Right ventricle myocardium inferior (tissue), 1 donor: Measurements from ENCODE around the gene FLT4. TPM values are rescaled to one million over a fixed set of nuclear protein-coding genes. Genes with fewer than 3 reads are reported as not detected.

Experiments
- ATAC-seq: fragments of 200-7000 bp; cut with Tn5 transposase; one replicate; pipeline ENCODE4 v1.9.1; 2020; ENCODE audit warnings: mild to moderate bottlenecking, moderate library complexity
- DNase-seq: peaks from one replicate; pipeline ENCODE4 v3.0.0; 2021; ENCODE audit errors: missing footprints
- intact Hi-C: fragments of 100-400 bp; cut with DNase I; formaldehyde crosslinking; loops from one replicate; pipeline ENCODE4 v1.11.0; 2022
- total RNA-seq: library from RNA; stranded (reverse); fragmentation: NEBNext Ultra II Directional; extraction: Animal tissue kit (Norgen Biotek cat#: 25700); gene quantifications from one replicate; pipeline ENCODE4 v1.2.1, GENCODE V29; 2021
- donor health status: DM: no; HTN: yes; CAD: no; lungs with severe emphysema.

The FLT4 gene
- total RNA-seq, 1 donor from 2014 or later = 5.5 TPM

DNA sequence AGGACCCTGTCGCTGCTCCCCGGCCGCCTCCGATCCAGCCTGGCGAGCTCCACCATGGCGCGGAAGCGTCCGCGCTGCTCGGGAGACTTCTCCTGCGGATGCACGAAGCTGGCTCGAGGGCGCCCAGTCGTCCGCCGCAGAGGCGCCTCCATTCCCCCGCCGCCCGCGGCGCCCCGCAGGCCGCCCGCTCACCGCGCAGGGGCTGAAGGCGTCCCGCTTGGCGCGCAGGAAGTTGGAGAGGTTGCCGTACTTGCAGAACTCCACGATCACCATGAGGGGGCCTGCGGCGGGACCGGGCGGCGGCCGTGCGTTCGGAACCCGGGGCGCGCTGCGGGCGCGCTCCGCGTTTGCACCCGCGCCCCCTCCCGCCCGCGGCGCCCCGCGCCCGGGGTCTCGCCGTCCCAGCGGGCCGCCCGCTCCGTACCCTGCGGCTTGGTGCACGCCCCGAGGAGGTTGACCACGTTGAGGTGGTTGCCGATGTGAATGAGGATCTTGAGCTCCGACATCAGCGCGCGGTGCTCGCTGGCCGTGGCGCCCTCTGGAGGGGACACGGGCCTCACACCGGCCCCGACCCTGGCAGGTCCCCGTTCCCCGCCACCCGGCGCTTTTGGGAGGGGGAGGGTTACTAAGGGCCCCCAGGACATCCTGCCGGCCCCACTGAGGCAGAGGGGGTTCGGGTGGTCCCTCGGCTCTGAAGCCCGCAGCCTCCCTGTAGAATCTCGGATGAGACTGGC, 30.4 kb downstream of the FLT4 start:
- ATAC-seq = no peak
- no peak for DNase-seq

DNA sequence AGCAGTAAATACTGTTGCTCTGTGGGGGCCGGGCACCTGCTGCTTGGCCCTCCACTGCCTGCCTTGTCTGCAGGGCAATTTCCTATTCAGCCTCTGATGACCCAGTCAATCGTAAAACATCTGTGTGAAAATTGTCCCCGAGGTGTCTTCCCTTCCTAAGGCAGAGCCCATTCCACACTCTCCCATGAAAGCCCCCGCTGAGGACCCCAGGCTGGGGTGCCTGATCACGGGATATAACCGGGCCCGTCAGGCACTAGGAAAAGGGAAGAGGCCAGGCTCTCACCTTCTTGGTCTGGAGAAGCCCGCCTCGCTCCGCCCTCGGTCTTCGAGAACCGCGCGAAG, 30.9 kb downstream of the FLT4 start:
- ATAC-seq (no peak), DNase-seq (no peak)
- intact Hi-C loops = no loop called here

More for the DNA sequence above, 30.4 kb downstream of the FLT4 start:
- intact Hi-C loops = no loop called here

DNA sequence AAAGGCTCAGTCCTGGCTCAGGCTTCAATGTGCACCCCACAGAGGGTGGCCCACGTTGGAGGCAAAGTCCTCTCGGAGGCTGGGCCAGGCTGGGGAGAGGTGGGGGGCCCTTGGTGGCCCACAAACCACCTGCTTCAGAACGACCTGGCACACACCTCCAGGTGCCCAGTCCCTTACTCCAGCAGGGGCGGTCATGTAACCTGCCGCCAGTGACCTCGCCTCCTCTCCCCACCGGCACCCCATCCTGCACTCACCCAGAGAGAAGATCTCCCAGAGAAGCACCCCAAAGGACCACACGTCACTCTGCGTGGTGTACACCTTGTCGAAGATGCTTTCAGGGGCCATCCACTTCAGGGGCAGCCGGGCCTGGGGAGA, 35.6 kb downstream of the FLT4 start:
- no peak for ATAC-seq
- intact Hi-C loops = no loop called here
- no peak for DNase-seq

DNA sequence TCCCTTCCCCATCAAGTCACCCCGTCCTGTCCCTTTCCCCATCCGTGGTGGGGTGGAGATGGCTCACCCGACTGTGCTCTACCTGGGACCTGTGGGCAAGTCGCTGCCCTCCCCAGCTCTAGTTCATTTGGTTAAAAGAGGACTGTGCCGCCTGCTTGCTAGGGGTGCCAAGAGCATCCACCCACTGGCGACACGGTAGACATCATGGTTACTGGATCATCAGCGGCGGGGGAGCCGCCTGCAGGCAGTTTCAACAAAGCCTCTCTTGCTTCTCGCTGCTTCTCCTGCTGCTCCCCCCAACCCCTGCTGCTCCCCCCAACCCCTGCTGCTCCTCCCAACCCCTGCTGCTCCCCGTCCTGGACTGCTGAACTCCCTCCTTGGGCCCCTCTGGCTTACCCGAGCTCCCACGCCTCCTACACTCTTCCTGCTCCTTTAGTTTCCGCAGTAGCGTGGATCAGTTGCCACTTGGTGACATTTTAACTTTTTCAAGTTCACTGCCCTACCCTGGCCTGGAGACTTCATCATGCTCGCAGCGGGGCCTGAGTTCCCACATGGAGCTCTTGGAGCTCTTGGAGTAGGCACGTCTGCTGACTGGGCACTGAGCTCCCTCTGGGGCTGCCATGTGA, 36.1 kb downstream of the FLT4 start:
- no peak for ATAC-seq
- intact Hi-C loops = no loop called here

DNA sequence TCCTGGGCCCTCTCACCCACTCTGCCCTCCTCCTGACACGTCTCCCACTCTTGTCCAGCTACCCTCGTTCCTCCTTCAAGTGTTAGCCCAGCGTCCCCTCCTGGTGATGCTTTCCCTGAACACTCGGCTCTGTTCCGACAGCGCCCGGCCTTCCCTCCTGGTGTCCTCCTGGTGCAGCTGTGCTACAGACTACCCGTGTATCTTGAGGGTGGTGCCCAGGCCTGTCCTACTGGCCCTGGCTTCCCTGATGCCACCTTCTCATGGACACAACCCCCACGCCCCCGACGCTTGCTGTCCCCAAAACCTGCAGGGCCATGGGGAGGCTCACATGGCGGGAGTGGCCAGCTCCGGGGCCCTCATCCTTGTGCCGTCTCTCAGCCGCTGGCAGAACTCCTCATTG, 36.7 kb downstream of the FLT4 start:
- no peak for ATAC-seq
- intact Hi-C loops = no loop called here
- DNase-seq = no peak

More for the DNA sequence above, 36.1 kb downstream of the FLT4 start:
- no peak for DNase-seq

DNA sequence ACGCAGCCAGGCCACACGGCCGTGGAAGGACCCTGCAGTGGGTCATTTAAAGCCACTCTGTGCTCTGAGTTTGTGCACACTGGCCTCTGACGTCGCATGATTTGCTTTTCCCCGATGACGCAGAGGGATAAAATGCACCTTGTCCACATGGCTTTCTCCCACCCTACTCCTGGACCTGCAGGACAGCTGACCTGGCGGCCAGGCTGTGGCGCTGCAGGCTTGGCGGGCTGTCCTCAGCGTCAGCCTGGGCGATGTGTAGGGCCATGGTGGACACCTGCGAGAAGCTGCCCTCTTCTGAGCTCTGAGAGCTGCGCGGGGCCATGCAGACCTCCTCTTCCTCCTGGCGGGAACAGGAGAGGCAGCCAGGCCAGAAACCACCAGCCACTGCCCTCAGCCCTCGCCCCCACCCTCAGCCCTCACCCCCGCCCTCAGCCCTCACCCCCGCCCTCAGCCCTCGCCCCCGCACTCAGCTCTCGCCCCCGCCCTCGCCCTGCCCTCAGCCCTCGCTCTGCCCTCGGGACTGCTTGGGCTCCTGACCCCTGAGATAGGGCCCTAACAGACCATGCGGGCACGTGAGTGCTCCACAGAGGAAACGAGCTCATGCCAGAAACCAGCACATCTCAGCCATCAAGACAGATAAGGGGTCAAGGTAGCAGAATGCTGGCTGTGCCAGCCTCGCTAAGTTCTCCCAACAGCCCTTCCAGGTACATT, 38.1 kb downstream of the FLT4 start:
- peak; percentile 60 for DNase-seq
- intact Hi-C loops = no loop called here
- ATAC-seq = no peak

DNA sequence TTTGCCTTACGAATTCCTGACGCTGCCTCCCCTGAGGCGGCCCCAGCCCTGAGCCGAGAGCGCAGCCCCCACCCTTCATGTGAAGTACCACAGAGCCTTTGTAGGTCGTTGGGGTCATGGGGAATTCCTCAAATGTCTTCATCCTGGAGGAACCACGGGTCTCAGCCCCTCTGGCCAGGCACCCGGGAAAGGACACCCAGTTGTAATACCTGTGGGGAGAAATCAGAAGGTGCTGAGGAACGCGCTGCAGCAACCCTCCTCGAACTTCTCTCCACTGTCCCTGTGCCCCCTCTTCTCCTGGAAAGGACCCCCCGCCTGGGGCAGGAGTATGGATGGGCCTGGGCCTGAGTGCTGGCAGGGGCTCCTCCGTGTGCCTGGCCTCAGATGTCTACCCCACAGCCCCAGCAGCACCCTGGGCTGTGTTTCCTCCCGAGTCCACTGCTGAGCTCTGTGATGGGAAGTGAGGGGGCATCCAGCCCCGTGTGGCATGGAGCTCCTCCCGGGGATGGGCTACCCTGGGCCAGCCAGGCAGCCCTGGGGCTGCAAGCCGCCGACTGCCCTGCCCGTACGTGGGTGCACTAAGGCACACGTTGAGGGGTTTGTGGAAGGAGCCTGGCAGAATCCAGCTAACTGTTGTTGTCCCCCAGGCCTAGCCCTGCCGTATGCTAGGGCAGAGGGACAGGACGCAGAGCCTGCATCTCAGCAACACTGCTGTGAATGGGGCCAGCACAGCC, 39.4 kb downstream of the FLT4 start:
- intact Hi-C loops = no loop called here
- DNase-seq (peak; percentile 46), ATAC-seq (peak; percentile 21)

DNA sequence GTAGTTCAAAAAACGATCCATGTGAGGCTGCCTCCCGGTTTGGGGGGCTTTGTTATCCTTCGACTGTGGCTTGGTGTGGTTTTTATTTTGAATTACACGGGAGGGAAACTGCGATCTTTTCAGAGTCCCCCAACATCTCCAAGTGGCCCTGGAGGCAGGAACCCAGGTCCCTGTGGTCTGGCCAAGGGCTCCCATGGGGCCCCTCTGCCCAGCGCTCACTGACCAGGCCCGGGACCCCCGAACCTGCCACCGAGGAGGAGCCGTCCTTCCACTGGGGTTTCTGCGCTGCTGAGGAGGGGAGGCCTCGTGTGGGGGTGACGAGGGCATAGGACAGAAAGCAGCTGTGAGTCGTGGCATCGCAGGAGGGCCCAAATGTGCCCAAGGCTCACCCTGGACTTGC, 40.0 kb downstream of the FLT4 start:
- intact Hi-C loops = no loop called here
- no peak for ATAC-seq
- DNase-seq = no peak

DNA sequence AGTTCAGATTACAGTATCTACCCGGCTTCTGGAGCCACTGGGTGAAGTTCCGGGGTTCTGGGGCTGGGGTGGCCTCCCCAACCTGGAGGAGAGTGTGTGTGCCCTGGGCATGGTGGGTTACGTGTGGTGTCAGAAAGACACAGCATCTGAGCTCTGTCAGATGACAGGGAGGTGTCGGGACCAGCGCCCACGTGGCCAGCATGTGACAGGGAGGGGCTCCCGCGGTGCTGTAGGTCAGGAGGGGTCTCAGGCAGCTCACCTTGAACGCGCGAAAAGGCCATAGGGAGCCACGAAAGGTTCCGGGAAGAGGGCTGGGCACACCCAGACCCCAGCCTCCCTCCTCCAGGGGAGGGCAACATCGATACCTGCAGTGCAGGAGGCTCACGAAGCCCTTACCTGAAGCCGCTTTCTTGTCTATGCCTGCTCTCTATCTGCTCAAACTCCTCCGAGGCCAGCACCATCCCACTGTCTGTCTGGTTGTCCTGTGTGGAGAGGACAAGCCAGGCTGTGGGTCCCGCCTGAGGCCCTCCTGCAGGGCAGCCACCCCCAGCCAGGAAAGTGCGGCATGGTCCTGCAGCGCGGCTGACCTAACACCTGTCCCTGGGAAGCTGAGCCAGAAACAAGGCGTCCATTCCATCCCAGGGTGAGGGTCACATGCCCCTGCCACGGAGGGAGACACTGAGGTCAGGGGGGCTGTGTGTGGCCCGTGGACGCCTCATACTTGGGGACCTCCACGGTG, 40.7 kb downstream of the FLT4 start:
- intact Hi-C loops = no loop called here
- DNase-seq = peak; percentile 45

DNA sequence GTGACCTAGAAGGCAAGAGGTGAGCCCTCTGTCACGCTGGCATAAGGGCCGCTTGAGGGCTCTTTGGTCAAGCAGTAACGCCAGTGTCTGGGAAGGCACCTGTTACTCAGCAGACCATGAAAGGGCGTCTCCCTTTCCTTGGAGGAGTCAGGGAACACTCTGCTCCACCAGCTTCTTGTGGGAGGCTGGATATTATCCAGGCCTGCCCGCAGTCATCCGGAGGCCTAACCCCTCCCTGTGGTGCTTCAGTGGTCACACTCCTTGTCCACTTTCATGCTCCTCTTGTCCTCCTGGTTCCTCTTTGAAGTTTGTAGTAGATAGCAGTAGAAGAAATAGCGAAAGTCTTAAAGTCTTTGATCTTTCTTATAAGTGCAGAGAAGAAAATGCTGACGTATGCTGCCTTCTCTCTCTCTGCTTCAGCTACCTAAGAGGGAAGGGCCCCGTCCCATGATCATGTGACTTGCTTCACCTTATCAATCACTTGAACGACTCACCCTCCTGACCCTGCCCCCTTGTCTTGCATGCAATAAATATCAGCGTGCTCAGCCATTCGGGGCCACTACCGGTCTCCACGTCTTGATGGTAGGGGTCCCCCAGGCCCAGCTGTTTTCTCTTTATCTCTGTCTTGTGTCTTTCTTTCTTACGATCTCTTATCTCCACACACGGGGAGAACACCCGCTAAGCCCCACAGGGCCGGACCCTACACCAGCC, 41.4 kb downstream of the FLT4 start:
- ATAC-seq (no peak), DNase-seq (peak; percentile 39)
- intact Hi-C loops = no loop called here

More for the DNA sequence above, 40.7 kb downstream of the FLT4 start:
- ATAC-seq = no peak

DNA sequence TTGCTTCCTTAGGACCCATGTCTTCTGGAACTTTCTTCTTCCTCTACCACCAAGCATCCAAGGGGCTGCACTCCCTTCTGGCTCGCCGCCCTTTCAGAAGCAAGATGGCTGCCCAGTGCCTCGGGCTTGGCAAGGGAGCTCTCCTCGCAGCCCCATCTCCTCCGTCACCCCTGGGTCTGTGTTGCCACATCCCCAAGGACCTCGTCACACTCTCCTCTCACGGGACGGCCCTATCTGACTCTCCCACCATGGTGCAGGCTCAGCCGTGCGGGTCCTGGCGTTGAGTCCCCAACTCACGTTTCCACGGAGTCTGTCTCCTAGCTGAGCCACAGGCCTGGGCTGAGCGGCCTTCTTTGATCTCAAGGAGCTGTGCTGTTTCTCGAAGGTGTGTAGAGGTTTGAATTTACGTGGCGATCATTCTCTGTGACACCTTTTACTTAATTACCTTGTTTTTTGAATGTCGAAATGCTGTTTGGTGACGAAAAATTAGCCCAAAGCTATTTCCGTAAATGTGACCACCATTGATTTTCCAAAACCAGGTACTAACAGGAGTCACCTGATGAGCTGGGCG, 43.1 kb downstream of the FLT4 start:
- DNase-seq = peak; percentile 37
- intact Hi-C loops = no loop called here
- no peak for ATAC-seq

DNA sequence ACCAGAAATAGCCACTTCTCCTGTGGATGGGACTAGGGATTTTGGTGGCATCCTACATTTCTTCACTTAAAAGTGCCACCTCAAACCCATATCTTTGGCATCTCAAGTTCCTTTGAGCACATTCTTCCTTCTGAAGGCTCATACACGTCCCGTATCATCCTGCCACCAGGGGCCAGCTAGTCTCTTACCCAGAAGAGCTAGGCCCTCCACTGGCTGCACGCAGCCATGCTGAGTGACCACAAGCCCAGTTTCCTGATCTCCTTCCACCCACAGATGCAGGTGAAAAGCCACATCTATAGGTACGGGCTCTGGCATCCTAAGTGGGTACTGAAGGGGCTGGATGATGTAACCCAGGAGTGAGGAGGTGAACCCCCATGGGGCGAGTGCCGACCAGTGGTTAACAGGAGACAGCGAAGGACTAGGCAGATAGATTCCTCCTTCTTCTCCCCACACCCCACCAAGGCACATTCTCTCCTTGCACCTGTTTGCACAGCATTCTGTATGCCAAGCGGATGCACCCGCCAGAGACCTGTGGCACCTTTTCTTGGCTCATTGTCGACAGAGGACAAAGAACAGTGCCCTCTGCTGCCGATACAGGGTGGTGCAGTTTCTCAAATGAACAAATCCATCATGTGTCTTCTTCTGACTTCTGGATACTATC, 43.7 kb downstream of the FLT4 start:
- intact Hi-C loops = no loop called here

DNA sequence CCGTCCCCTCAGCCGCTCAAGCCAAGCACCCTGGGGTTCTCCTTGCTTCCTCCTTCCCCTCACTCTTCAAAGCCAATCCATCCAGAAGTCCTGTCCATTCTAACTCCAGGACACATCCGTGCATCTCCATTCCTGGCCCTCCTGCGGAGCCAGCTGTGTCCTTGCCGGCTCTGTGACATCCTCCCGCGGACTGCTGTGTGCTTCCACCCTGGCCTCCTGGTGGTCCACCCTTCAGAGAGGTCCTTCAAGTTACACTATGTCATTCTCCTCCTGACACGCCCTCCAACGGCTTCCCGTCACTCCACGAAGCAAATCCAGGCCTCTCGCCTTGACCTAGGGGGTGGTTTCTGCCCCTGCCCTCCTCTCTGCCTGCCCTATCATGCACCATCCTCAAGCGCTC, 45.1 kb downstream of the FLT4 start:
- intact Hi-C loops = no loop called here

More for the DNA sequence above, 43.7 kb downstream of the FLT4 start:
- peak; percentile 55 for DNase-seq
- no peak for ATAC-seq

DNA sequence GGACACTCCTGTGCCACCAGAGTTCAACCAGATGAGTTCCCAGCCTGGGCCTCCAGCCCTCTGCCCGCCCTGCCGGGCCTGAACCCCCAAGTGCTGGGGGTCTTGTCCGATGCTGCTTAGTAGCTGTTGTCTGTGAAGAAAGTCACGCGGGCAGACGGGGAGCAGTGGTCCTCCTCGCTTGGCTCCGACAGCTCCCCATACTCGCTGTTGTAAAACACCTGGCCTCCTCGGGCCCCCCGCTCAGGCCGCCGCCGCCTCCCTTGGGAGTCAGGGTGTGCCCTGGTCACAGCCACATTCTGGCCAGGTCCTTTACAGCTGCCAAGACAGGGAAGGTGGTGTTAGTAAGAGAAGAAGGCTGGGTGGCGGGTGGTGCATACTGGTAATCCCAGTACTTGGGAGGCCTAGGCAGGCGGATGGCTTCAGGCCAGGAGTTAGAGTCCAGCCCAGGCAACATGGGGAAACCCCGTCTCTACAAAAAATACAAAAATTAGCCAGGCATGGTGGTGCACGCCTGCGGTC, 46.3 kb downstream of the FLT4 start:
- DNase-seq (no peak), ATAC-seq (no peak)
- intact Hi-C loops = no loop called here

More for the DNA sequence above, 45.1 kb downstream of the FLT4 start:
- DNase-seq (peak; percentile 48), ATAC-seq (no peak)

DNA sequence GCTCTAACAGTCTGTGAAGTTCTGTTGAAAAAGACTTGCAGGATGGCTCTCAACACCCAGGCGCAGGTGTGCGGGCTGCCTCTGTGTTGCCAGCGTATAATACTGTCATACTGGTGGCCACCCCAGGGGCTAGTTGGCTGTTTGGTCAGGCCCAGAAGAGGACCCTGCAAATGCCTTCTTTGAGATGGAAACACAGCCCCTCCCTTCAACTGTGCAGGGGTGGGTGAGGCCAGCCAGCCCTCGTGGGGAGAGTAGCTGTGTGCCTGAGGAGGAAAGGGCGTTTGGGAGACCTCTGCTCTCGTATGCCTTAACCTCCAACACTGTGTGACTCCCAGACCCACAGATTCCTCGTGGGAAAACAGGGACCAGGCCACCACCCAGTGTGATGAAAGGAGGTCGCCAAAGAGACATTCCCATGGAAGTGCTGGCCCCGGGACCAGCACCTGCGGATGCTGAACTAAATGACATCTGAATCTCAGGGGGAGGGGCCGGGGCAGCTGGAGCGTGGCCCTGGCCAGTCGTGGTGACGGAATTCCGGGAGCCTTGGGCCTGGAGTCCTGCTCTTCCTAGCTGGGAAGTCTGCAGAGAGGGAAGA, 46.8 kb downstream of the FLT4 start:
- intact Hi-C loops = no loop called here
- no peak for DNase-seq
- ATAC-seq = no peak

DNA sequence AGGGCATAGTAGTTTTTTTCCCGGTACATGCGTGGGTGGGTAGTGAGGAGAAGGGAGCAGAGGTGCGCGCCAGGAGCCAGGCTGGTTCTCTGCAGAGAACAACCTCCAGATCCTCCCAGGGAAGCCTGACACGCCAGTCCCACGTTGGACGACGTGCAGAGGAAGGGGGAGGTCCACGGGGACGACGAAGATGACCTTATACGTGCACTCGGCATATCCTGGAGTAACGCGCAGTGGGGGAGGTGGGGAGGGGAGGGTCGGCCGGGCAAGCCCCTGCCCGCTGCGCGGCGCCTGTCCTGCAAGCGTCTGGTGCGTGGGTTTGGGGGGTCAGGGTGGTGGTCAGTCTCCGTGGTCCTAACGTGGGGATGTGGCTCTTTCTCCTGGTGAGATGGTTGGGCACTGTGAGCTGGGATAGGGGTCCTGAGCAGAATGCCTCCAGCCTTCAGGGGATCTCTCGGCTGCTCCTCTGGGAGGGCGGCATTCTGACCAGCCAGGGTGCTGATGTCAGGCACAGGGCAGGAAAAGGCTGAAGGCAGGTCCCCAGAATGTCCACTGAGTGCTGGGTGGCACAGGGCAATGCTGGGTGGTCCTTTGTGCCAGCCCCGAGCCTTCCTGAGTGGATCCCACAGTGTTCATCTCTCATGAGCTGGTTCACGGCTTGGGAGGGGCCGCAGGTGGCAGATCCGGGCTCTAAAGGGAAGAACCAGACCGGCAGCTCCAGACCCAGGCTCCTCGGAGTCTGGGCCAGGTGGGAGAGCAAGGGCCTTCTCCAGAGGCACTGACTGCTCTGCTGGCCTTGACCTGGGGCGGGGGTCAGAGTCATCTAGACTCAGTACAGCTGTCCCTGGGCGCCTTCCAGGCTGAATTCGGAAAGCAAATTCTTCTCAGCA, 47.6 kb downstream of the FLT4 start:
- intact Hi-C loops = no loop called here
- DNase-seq = no peak
- ATAC-seq = no peak
